KG1 (cell line): ENCODE data around the gene EVPL.
A peak's percentile ranks its signal among the peaks of the same experiment; 100 is the strongest.
"Not testable (repeated sequence)": the region's sequence is repeated elsewhere in the genome, so short reads cannot be mapped to it uniquely, and the experiment has no call there.

Experiments used
- DNase-seq: peaks from one replicate; lab custom pipeline; 2025; lab: John Stamatoyannopoulos, UW

The EVPL gene

DNA sequence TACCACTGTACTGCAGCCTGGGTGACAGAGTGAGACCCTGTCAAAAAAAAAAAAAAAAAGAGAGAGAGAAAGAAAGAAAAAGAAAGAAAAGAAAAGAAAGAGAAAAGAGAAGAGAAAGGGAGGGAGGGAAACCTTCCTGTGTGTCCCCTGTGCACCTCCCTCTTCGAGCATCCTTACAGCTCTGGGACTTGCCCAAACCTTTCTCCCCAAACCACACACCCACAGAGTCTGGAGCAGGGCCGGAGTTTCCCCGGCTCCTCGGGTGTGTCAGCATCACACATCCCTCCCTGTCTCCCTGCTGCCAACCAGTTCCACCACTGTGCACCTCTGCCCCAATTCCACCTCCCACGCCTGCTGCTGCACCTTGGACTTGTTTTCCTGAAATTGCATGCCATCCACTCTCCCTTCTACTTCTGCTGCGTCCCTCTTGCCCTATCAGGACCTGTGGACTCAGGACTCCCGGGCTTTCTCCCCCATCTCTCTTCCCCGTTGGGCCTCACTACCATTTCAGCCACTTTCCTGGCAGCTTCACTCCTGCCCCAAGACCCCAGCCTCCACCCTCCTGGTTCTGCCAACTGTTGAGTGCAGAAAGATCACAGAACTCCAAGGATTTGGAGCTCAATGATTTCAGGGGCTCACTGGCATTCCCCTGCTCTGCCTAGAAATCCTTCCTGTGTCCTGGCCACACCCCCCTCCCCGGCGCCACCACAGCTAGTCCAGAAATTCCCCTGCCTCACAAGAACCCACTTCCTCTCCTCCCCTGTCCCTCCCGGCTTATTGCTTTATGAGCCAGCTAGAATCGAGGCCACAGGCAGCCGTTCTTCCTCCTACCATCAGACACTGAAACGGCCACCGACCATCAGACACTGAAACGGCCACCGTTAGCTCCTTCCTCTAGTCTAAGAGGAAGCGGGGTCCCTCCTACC lies 30.2 kb downstream of the EVPL start:
- no peak for DNase-seq

DNA sequence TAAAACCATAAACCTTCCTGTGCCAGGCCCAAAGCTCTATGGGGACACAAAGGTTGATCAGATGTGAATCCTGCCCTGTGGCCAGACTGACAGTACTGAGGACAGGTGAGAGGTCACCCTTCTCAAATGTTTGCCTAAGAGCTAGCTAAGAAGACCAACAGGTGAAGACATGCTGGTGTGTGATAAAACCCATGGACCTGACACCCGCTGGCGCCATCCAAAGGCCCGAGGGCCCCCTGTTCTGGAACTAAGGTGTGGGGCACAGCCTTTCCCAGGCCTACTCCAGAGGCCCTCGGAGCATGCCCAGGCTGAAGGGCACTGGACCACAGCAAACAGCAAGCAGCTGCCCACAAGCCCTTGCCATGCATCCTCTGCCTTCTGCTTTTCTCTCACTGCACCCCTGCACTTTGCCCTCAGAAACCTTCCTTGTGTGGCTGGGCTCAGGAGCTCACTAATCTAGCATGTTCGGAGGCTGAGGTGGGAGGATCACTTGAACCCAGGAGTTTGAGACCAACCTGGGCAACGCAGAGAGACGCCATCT lies 31.7 kb downstream of the EVPL start:
- DNase-seq: no peak

- DNase-seq: no peak
These were observed 32.2 kb downstream of the EVPL start for GRCh38 chr17:75994802-75995370.

GRCh38 chr17:75991396-75991795 lies 35.7 kb downstream of the EVPL start:
- DNase-seq: no peak

DNA sequence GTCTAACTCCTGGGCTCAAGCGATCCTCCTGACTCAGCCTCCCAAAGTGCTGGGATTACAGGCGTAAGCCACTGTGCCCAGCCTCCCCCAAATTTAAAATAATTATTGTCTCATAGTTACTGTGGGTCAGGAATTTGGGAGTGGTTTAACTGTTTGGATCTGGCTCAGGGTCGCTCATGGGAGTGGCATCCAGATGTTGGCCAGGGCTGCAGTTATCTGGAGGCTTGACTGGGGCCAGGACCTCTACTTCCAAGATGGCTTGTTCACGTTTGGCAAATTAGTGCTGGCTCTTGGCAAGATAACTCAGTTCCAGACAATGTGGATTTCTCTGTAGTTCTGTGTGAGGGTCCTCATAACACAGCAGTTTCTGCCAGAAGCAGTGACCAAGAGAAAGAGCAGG lies 40.1 kb downstream of the EVPL start:
- DNase-seq: no peak

GRCh38 chr17:75985986-75986385 lies 41.1 kb downstream of the EVPL start:
- DNase-seq: no peak

DNA sequence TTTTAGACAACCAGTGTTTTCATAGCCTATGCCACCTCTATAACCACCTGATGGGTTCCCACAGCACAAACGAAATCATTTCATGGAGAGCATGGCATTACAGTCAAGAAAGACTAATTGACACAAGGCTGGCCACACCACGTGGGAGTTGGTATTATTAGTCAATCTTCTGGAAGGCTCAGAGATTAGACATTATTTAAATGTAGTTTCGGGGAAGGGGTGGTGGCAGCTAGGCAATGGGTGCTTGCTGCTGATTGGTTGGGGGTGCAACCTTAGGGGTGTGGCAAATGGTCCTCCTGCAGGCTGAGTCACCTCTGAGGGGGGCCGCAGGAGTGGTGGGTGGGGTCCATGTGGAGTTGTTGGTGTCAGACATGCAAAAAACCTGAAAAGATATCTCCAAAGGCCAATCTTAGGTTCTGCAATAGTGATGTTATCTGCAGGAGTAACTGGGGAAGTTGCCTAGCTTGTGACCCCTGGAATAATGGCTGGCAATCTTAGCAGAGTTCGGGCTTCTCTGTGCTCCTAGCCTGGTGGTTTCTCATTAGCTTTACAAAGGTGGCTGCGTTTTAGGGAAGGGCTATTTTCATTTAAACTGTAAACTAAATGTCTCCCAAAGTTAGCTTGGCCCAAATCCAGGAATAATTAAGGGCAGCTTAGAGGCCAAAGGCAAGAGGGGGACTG lies 43.5 kb downstream of the EVPL start:
- DNase-seq: no peak

DNA sequence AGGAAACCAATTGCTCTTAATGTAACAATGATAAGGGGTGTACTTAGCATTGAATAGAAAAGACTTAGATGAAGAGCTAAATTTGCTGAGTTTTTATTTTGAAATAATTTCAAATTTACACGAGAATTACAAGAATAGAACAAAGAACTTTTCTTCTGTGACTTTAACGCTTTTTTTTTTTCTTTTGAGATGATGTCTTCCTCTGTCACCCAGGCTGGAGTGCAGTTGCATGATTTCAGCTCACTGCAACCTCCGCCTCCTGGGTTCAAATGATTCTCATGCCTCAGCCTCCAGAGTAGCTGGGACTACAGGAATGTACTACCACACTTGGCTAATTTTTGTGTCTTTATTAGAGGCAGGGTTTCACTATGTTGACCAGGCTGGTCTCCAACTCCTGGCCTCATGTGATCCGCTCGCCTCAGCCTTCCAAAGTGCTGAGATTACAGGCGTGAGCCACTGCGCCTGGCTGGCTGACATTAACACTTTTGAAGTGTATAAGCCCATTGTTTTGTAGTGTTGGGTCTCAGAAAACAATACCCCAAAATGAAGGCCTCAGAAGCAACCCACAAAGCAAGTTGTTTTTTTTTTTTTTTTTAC lies 46.0 kb downstream of the EVPL start:
- DNase-seq: no peak

GRCh38 chr17:75980188-75981018 lies 46.7 kb downstream of the EVPL start:
- DNase-seq: no peak

- no peak for DNase-seq
These were observed 47.4 kb downstream of the EVPL start for GRCh38 chr17:75979705-75980187.

DNA sequence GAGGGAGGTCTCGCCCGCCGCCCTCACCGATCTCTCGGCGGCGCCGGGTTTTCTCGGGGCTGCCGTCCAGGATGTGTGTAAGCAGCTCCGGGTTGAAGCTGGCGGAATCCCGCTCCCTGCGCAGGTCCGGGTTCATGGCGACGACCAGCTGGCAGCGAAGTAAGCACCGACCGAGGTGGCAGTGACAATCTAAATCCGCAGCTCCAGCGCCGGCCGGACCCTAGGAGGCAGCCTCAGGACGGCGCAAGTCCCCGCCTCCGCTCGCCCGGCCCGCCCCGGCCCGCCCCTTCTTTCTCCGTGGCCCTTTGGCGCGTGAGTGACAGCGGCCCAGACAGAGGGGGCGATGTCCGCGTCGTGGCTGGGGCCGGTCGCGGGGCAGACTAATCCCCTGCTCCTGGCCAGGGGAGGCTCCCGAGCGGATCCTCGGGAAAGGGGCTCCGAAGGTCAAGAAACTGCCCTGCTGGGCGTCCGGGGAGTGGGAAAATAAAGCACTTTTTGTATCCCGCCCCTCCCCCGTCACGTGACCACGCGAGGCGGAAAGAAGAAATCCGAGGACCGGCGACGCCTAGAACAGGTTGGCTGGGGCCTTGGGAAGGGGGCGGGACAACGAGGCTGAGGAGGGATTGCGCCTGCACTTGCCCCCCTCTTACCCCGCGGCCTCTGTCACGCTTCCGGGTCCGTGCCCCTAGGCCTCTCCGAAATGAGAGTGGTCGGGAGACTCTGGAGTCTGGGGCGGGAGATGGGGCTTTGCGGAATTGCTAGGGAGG lies 48.0 kb downstream of the EVPL start, which contains the start of the genes ACOX1 and TEN1:
TSS of gene ACOX1 (minus strand) at position 229 of the 767 bp plus-strand sequence. CDS start at position 136, 93 bp downstream.
TSS of gene TEN1 (plus strand) at position 303 of the 767 bp plus-strand sequence. CDS start 6,953 bp downstream, outside the sequence.
- peak; percentile 96 for DNase-seq

DNA sequence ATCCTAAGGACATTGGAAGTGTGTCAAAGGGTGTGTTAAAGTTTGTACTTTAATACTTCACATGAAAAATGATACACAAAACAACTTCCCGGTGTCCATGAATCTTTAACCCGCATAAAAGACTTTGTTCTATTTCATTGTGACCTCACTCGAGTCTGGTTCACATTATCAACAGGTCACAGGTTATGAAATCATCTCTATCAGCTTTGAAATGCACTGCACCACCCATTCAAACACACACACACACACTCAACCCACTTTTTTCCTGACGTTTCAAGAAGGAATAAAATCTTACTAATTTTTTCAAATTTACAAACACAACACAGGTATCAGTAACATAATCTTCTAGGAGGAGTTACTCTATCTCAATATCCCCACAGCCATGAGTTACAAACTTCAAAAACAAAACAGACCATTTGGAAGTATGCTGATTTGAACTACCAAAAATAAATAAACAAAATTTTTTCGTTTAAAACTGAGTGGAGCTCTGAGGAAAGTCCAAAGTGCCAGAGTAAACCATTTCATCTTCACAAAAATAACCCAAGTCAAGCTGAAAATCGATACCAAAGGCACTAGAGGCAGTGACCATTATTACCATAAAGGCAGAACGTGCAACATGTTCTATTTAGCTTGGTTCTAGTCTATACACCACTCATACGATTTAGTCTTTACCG lies 50.8 kb downstream of the EVPL start:
- DNase-seq: no peak

DNA sequence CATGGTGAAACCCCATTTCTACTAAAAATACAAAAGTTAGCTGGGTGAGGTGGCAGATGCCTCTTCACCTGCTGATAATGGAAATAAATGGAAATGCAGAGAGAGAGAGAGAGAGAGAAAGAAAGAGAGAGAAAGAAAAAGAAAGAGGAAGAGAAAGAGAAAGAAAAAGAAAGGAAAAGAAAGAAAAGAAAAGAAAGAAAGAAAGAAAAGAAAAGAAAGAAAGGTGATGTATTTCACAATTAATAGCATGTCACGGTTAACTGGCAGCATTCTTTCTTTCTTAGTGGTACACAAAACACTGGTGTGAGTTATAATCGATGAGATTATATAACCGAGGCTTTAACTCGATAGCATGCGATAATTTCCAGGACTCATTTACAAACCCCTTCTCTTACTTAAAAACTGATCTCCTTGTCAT lies 51.3 kb downstream of the EVPL start:
- DNase-seq: no peak

DNA sequence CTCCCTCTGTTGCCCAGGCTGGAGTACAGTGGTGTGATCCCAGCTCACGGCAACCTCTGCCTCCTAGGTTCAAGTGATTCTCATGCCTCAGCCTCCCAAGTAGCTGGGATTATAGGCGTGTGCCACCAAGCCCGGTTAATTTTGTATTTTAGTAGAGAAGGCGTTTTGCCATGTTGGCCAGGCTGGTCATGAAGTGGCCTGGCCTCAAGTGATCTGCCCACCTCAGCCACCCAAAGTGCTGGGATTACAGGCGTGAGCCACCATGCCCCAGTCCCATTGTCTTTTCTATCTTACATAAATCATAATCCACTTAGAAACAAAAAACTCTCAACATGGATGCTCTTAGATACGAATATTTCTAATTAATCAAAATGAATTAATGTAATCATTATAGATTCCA lies 51.9 kb downstream of the EVPL start:
- DNase-seq: not testable (repeated sequence)

DNA sequence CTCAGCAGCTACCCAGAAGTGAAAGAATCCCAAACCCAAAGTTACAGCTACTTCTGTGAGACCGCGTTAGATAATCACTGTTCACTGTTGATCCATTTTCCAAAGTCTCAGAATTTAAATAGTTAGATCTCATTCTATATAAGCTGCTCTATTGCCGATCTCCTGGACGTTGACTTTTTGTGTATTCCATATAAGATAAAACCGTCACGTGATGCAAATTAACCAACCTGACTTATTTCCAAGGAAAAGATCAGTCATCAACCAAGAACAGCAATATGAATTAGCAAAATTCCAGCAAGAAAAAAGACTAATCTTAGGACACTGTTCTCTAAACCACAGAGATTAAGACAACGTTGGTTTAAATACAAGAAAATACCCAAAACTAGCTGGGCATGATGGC lies 56.5 kb downstream of the EVPL start:
- DNase-seq: no peak

DNA sequence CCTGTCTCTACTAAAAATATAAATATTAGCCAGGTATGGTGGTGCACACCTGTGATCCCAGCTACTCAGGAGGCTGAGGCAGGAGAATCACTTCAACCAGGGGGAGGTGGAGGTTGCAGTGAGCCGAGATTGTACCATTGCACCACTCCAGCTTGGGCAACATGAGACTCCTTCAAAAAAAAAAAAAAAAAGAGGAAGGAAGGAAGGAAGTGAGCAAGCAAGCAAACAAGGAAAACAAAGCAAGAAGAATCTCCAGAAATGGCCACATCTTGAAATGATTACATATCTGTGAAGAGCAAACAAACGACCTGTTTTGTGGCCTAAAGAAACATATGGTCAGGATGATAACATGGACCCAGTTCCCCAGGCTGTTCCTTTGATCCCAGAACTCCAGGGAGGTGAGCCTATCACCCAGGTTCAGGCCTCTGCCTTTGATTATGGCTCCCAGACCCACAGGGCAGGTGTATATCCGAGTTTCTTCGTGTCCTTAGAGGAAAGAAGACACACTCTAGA lies 57.0 kb downstream of the EVPL start:
- DNase-seq: no peak

- not testable (repeated sequence) for DNase-seq
These were observed 58.1 kb downstream of the EVPL start for GRCh38 chr17:75969044-75969443.

GRCh38 chr17:75965468-75965867 lies 61.6 kb downstream of the EVPL start:
- no peak for DNase-seq

- DNase-seq: no peak
These were observed 67.1 kb downstream of the EVPL start for GRCh38 chr17:75959839-75960511.
